NCI-H1436 treated with DMSO at 0.1 percent for 48 hours (cell line): ENCODE results near the gene FHIT.
A peak's percentile ranks its signal among the peaks of the same experiment; 100 is the strongest.

ENCODE experiments used
- DNase-seq: peaks from one replicate; lab custom pipeline; 2025; lab: John Stamatoyannopoulos, UW

The FHIT gene

DNA sequence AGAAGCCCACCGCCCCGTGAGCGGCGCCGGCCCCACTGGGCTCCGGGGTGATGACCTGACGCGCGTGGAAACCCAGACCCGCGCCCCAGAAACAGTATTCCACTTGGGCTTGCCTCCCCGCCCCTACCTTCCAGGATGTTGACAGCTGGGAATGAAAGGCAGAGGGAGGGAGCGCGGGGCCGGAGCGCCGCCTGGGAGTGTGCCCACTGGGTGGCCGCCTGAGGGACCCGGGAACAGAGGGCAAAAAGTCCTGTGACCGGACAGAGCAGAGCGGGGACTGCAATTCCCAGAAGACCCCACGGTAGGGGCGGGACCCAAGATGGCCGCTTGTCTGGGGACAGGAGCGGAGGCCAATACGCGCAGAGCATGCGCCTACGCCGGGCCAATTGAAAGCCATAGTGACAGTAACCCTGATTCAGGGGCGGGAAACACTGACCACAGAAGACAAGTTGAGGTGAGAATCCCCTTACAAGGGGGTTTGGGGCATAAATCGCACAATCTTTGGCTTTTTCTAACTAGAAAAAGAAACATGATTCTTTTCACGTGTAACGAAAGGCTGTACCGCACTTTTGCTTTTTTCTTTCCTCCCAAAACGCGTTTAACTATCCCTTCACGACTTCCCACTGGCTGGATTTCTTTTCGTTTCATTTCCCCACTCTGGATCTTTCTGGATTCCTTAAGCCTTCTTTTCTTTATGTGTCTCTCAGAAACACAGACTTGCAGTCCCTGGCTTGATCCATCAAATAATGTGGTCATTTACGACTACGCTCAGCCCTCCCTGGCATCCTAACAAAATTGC is at the start of gene FHIT:
Gene FHIT, minus strand, starts transcription at position 279 of the 799 bp plus-strand sequence.
- DNase-seq: peak; percentile 35

DNA sequence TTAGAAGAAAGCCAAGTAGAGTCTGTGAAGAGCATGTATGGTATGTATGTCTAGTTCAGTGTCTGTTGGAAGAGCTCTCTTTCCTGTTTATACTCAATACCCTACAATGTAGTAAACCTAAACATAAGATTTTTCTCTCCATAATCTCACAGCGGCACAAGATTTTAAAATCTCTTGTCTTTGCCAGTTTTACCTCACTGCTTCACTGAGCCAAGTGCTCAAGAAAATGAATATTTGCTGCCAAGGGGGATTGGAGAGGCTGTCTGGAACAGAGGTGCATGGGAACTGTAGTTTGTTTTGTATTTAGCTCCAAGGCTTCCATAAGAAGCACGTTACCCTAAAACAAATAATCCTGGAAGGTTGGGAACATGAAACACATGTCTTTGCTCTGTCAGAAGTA is 49.5 kb upstream of the FHIT start:
- DNase-seq: no peak

DNA sequence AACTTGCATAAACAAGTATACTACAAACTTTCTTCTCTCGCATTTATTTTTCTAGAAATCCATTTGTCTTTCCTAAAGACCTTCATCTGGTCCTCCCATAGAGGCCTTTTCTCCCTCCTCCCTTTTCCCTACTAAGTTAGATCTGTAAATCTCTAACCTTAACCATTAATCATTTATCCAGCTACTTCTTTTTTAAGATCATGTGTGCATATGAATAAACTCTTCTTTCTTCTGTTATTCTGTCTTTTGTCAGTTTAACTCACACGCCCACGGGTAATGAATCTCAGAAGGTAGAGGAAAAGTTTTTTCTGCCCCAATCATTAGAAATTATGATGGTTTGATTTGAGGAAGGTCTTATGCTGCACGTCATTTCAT is 48.7 kb upstream of the FHIT start:
- DNase-seq: no peak

DNA sequence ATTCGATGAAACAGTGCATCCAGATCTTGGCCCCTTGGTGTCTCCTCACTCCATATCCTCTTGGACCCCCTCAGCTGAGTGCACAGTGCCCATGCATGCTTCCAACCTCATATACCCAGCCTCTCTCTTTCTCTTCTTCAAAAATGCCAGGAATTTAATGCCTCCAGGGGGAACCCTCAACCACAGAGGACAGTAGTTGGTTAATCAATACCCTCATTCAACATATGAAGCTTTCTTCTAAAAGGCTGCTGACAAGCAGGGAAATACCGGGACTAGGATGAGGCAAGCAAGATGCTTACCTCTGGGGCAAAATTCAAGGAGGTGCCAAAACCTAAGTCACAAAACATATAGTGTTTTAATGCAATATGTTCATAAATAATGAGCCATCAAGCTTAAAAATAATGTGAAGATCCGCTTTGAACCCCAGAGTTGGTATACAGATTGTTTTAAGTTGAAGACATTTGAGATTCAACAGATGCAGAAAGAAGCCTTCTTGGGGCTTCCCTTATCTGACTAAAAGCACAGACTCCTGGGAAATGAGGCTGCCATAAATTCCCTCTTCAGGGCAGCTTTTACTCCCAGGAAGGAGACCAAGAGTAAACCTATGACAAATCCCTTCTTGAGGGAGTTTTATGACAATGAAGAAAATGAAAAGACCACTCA is 48.2 kb upstream of the FHIT start:
- no peak for DNase-seq

DNA sequence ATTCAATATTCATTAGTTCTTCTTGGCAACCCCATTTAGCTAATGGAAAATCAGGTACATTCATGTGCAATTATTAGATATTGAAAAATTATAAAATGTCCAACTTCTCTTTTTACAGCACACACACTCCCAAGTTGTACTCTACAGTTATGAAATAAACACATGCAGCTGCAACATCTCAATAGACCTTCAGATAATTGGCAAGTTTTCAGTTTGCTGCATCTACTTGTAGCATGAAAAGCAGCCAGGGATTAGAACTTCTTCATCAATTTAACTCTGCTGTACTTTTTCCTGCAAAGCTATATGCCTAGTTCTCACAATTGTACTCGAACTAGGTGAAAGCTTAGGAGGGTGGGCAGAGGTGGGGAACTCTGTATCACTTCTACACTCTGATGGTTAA is 46.6 kb upstream of the FHIT start:
- DNase-seq: no peak

DNA sequence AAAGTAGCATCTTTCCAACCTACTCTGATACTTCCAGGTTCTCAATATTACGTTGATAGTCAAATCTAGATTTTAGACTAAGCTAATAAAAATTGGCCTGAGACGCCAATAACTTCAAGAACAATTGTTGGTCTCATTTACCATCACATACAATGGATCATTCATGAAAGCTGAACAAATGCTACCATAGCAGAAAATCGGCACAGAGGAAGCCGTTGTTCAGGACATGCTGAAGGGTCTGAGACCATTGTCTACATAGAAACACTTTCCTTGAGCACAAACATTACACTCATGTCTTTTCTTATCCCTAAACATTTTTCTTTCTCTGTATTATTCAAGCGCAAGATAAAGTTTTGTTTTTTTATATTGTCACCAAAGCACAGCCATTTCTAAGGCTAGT is 37.2 kb upstream of the FHIT start:
- DNase-seq: no peak

DNA sequence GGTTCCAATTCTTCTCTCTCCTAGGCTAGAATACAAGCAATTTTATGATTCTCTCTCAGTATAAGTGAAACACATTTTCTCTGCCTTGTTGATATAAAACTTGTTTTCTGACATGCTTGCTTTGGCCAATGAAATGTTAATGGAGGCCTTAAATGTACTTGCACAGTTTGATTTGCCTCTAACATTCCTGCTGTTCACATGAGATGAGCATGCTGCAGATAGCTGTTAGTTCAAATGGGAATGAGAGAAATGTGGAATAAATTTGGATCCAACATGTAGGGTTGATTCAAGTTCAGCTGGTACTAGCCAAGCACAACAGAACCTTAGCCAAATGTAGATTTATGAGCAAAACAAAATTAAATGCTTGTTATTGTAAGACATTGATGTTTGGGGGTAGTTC is 32.6 kb upstream of the FHIT start:
- DNase-seq: no peak

DNA sequence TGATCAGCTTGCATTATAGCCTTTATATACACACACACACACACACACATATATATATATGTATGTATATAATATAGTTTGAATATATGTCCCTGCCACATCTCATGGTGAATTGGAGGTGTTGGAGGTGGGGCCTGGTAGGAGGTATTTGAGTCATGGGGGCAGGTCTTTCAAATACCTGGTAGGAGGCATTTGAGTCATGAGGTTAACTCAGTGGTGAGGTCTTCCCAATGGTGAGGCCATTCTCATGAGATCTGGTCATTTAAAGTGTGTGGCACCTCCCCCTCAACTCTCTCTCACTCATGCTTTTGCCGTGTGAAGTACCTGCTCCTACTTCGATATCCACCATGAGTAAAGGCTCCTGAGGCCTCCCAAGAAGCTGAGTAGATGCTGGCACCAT is 27.5 kb upstream of the FHIT start:
- no peak for DNase-seq

DNA sequence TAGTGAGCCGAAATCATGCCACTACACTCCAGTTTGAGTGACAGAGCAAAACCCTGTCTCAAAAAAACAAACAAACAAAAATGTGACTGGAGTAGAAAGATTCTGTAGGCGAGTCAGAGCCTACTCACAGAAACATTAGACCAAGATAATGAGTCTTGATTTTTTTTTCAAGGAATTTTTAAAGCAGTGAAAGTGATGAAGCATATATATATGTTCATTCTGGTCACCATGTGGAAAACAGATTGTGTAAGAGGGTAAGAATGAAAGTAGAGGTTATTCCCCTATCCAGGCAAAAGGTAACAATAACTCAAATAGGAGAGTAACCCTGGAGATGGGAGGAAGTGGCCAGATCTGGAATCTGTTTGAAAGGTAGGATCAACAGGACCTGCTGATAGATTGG is 26.2 kb upstream of the FHIT start:
- DNase-seq: no peak

DNA sequence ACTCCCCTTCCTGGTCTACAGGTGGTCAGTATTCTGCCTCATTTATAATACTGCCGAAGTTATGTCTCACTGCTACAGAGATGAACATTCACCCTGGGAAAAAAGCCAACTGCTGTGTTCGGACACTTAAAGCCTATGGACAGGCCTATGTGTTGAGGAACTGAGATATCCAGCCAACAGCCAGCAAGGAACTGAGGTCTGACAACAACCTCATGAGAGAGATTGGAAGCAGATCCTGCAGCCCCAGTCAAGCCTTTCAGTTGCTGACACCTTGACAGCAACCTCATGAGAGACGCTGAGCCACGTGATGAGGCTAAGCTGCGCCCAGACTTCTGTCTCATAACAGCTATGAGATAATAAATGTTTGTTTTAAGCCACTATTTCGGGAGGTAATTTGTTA is 18.2 kb upstream of the FHIT start:
- DNase-seq: no peak

DNA sequence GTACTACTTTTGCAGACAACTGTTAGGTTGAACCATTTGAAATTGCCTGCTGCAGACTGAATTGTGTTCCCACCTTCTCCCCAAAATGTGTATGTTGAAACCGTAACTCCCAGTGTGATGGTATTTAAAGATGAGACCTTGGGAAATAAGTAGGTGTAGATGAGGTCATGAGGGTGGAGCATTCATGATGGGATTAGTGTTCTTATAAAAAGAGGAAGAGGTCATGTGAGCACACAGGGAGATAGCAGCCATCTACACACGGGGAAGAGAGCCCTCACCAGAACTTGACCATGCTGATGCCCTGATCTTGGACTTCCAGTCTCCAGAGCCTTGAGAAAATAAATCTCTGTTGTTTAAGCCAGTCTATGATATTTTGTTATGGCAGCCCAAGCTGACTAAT is 17.4 kb upstream of the FHIT start:
- DNase-seq: no peak

DNA sequence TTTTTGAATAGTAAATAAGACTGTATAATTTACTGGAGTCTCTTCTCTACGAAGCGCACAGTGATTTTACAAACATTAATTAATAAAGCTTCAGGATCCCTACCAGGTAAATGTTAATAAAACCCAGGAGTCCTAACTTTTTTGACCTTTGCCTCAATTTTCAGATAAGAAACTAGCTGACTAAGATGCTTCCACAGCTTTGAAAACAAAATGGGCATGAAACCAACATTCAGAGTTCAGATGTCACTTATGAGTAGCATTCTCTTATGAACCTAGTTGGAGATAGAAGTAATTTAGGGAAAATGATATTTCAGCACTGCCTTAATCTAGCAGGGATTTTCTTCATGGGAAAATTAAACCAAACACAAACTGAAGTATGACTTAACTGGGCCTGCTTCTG is 13.0 kb upstream of the FHIT start:
- DNase-seq: no peak

DNA sequence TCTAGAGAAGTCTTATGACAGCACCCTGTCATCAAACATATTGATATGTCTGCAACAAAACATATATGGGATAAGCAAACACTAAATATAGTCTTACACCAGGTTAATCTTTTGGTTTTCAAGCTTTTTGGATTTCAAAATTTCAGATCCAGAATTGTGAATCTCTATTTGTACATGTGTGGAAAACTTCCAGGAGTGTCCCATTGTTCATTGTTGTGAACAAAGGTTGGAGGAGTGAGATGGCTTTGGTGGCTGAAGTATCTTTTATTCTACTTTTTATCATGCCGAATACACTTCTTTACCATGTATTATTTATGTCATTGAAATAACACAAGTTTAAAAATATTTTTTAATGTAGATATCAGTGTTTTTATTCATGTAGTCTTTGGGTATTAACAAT is 5.9 kb upstream of the FHIT start:
- no peak for DNase-seq

DNA sequence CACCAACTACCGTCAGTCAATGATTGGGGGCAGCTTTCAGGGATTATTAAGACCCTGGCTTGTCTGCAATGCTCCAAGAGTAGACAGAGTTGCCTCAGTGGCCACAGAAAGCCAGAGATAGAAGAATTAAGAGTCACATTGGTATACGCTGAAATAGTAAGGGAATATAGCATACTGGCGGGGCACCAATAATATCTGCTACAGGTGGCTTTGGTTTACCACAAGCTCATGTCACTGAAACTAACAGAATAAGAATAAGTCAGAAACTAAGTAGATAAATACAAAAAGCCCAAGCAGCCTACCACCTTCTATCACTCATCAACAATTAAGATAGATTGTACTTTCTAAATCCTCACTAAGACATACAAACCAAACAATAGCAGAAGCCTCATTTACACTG is 2.5 kb upstream of the FHIT start:
- no peak for DNase-seq

DNA sequence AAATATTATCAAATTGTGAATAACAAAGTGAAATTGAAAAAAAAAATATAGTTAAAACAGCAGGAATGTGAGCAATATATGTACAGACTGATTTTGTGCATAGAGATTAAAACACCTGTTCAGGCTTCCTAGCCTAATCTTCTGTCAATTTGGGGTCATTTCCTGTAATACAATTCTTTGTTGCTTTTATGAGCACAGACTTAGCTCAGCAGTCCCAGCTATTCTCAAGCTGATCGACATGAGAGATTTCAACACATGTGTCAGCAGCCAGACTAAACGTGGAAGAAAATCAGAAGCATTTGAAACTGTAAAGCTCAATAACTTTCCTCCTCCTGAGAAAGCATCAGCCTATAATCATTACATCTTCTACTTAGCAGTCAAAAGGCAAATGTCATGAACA is 1.6 kb upstream of the FHIT start:
- no peak for DNase-seq

DNA sequence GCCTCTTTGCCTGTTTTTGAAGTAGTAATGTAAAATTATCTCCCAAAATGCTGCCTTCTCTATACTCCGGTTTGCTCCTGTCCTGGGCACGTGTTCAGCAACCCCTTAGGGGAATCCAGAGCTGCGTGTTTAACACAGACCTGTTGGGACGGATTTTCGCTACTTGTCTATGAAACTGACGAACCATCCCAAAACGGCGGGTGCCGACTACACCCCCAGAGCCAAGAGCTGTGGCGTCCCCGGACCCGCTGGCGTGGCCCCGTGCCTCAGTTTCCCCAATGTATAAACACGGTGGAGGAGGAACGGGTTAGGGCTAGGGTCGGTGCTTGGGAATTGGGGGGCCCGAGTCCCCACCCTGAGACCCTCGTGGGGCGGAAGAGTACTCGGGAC is 473 bp downstream of the FHIT start:
- no peak for DNase-seq

DNA sequence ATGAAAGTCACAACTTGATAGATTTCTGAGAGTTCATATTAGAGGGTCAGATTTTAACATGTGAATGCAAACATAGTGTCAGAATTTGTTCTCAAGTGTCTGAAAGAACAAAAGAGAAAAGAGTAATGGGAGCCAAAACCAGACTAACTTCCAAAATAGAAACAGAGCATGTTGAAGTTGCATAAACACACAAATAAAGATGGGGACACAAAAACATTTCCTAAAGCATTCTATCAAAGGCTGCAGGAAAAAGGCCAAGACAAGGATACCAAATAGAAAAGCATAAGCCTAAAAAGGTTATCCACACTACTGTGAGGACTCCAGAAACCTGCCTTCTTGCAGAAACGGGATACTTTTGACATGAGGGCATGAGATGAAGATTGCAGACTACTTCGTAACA is 2.8 kb downstream of the FHIT start:
- no peak for DNase-seq

DNA sequence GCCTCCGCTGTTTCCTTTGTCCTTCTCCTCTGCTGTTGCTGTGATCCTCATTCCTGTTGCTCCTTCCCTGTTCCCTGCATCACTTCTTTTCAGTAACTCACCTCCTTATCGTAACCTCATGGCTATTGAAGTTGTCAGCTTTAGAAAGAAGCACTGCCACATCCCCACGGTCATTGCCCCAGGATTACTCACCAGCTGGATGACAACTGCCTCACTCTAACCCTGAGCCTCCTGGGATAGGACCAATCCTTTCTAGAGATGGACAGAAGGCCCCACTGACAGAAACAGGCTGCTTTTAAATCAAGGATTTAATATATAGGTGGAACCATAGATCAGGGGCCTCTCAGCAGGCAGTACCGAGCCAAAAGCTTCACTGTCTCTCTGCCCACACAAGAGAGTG is 4.1 kb downstream of the FHIT start:
- no peak for DNase-seq

DNA sequence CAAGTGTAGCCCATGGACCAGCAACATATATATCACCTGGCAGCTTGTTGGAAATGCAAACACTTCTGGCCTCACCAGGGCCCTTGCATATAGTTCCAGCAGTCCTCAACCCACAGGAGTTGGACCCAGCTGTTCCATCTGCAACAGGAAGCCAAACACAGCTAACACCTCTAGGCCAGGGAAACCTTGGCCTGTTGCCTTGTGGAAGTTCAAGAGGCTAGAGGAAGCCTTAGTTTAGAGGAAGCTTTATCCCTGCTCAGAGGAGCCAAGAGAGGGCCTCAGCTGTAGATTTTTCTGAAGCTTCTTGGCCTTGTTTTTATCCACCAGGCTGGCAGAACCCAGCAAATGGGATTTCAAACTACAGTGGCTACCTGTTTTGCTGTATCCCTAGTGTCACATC is 11.4 kb downstream of the FHIT start:
- DNase-seq: no peak

DNA sequence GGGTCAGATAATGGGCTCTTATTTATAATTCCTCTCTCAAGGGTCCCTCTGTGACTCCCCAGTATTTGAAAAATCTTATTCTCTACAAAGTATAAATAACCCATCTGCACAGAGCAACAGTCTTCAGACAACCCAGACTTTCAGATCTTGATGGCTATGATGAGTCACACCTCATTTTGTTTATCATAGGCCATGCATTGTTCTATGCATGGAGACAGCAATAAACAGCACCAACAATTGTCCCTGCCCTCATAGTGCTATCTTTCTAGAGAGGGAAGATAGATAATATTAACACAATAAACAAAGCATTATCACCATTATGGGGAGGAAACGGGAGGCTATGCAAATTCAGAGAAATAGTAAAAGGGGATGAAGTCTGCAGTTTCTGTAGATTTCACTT is 13.4 kb downstream of the FHIT start:
- DNase-seq: no peak

DNA sequence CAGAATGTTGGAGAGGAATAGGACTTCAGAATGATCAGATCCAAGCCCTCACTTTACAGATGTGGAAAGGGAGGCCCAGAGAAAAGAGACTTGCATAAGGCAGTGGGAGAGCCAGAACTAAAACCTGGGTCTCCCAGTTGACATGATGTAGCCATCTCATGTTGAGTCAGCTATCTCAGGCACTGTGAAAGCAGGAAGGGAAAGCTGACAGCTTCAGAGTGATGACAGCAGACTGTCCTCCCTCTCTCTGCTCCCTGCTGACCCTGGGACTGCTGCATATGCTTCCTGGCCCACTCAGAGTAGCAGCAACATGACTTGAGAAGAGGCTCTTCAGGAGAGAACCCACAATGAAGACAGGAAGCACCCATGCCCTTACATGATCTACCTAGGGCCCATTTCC is 14.7 kb downstream of the FHIT start:
- DNase-seq: no peak

DNA sequence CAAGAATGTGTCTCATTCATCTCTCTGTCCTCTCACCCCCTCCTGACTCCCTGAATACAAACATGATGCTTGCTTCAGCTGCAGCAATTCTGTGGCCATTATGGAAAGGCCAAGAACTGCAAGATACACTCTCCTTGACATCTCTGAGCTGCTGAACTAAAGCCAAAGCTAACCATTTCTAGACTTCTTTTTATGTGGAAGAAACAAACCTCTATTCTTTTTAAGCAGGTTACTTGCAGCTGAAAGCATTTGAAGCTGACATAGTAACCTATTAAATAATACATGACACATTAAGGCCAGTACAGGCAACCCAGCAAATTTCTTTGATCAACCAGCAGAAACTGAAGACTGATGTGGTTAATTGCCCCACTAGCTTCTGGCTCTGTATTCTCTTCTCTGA is 17.5 kb downstream of the FHIT start:
- DNase-seq: no peak

DNA sequence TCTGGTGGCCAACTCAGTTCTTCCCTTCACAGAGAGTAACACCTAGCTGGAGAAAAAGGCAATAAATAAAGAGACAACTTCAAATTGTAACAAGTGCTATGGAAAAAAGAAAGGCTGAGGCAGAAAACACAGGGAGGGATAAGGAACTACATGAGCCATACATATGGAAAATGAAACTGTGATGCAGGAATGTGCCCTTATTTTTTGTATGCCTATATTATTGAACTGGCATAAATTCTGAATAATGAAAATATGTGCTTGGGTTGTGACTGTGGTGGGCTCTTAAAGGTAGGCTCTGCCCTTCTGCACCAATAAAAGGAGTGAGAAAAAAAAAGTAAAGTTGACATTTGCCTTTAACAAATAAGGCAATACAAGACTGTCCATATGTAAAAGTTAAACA is 19.6 kb downstream of the FHIT start:
- DNase-seq: no peak

DNA sequence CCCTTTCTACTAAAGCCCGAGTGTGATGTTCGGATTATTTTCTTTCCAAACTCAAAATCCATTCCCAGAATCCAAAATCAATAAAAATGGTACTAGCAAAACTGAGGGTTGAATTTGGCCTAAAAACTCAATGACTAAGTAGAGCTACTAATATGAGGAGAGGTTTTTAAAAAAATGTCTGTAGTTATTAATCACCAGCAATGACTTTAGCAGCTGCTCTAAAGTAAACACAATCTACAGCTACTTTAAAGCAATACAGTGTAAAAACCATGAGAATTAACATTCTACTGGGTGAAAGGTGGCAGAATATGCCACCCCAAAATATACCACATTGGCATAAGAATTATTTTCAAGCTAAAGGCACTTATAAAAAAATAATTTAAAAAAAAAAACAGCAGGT is 23.5 kb downstream of the FHIT start:
- no peak for DNase-seq
